ENCODE data around the gene SLX4IP.
"Not testable (repeated sequence)": the region's sequence is repeated elsewhere in the genome, so short reads cannot be mapped to it uniquely, and the experiment has no call there.

Gene SLX4IP

GRCh38 chr20:10434832-10435812 lies at the start of gene SLX4IP:
TSS of gene SLX4IP (plus strand) at chr20:10435305. CDS start at chr20:10458205, 22,900 bp downstream.
- peak; percentile 88 to 90 for DNase-seq

GRCh38 chr20:10385850-10386544 lies 49.1 kb upstream of the SLX4IP start:
- DNase-seq: no peak

DNA sequence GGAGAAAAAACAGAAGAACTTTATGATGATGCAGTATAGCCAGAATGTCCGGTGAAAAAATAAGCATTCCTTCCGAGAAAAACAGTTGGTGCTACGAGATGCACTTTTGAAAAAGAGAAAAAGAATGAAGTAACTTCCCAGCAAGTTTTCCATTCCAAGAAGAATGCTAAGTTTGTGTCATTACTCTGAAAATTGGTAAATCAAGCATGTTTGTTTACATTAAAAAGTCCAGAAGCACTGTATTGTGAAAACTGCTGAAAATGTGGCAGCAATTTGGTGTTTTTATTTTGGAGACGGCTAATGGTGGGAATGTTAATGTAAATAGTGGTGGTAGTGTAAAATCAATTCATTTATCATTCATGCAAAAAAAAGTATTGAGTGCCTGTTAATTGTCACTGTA lies 47.4 kb upstream of the SLX4IP start:
- no peak for DNase-seq

DNA sequence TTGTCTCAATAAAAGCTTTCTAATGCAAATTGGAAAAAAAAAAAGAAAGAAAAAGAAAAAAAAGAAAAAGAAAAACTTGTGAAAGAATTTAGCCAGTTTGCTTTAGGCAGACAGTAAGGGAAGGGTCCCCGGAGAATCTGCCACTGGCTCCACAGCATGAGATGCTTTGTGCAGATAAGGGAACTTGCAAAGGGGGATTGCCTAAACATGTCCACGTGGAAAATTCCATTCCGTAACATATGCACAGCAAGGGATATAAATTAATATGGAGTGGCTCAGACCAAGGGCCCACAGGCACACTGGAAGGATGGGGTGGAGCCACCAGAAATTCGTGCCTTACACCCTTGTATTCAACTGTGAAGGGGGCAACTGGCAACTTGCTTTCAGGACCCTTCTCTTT lies 46.5 kb upstream of the SLX4IP start:
- DNase-seq: no peak

DNA sequence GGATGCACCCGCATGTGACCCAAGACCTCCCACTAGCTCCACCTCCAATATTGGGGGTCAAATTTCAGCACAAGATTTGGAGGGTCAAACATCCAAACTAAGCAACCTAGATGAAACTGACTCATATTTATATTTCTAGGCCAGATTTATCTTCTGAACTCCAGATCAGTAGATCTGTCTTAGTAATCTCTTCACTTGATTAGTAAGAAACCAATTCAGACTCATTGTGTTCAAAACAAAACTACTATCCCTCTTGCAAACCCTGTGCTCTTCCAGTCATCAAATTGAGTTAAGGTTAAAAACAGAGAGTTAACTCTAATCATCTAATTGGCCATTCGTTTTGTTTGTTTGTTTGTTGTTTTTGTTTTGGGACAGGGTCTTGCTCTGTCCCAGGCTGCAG lies 44.4 kb upstream of the SLX4IP start:
- DNase-seq: no peak

GRCh38 chr20:10394752-10395151 lies 40.4 kb upstream of the SLX4IP start:
- DNase-seq: not testable (repeated sequence)

- no peak for DNase-seq
Observed at GRCh38 chr20:10398834-10399369, 36.2 kb upstream of the SLX4IP start.

- no peak for DNase-seq
Observed at GRCh38 chr20:10402938-10403608, 32.0 kb upstream of the SLX4IP start.

GRCh38 chr20:10404023-10404628 lies 31.0 kb upstream of the SLX4IP start:
- peak; percentile 22 to 45 for DNase-seq

- DNase-seq: no peak
Observed at GRCh38 chr20:10404959-10405530, 30.1 kb upstream of the SLX4IP start.

DNA sequence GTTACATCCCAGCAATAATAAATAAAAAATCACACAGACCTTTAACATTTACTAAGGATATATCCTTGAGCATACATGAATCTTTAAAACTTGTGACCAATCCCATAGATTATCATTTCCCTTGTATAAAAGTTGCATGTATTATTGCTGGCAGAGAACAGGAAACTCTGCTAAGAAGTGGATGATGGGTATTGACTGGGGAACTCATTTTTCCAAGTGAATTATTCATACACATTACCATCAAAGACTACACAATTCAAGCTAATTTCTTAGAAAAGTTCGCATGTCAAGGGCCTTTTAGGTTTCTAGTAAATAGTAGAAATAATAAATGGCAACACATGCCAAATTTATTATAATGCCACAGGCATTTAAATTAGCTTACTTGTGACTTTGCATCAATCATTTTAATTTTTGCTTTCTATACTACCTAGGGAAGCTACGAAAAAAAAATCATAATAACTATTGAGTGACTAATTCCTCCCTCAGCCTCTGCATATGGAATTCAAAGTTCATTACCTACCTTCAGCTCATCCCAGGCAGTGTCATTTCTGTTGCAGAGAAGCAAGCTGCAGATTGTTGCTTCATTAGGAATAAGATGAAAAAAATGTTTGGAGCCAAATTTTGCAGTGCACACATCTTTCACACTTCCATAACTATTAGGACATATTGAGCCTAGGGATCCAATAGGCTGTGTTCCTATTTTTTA lies 26.8 kb upstream of the SLX4IP start:
- no peak for DNase-seq

DNA sequence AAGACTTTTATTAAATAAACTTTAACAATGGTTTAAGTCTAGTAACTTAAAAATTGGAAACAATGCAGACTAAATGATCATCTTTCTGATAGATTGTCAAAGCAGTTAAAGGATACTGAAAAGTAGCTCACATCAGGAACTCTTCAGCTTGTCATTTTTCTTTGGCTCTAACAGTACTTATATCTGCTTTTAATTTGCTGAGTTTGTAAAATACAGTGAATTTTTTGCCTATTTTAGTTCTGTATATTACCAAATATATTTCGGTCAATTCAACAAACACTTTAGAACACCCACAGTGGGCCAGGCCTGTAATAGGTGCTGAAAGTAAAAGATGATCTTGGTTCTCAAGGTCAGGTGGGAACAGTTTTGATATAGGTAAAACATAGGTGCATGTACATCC lies 23.4 kb upstream of the SLX4IP start:
- no peak for DNase-seq

DNA sequence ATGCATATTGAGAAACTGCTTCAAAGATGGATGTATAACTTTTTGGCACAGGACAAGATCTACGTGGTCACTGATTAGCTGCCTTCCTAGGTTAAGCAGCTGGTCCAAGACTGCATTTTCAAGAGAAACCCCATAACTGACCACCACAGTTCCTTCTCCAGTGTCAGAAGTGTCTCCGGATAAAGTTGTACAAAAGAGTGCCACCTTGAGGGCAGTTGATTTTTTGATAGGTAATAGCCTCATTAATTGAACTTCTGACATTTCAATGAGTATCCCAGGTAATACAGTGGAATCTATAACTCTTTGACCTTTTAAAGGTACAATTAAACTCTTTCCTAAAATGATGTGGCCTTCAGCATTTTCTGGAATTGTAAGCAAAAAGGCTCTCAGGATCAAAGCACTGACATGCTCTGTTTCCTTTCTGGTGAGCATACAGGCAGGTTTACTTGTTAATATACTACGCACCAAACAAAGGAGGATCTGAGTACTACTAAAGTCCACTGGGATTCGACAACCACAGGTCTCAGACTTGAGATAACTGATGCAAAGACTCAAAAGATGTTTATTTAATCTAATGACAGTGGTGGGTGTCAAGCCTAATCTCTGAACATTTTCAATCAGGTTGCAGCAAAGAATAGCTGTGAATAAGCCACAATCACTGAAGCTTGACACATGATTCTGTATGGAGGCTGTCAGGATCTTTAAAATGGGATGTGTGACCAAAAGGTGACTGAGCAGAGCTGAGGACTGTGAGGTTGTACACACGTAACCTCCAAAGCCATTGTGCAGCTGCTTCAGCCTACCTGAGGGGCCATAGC lies 22.3 kb upstream of the SLX4IP start:
- peak in 1 of 2 experiments; percentile 6 for DNase-seq

DNA sequence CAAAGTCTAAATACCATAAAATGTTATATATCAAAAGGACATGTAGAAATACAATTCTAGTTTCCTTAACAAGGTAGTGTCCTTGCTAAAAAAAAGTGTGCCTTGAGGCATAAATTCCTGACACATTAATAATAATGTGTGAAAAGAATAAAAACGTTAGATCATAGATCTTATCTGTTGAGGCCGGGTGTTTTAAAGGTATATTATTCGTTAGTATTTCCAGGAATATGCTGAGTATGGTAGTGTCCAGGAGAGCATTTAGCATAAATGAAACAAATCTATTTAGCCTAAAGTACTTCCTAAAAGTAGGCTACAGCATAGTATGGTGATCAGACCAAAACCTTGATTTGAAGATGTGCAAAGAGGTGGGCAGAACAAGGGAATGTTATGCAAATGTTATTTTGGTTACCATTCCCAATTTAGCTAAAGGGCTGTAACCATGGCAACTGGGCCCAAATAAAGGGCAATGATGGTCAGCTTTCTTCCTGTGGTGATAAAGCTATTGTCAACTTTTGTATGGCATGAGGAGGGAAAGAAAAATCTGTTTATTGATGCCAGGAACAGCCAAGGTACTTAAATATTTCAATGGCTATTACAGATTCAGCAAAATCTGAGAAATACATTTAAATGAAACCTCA lies 20.0 kb upstream of the SLX4IP start:
- DNase-seq: no peak

DNA sequence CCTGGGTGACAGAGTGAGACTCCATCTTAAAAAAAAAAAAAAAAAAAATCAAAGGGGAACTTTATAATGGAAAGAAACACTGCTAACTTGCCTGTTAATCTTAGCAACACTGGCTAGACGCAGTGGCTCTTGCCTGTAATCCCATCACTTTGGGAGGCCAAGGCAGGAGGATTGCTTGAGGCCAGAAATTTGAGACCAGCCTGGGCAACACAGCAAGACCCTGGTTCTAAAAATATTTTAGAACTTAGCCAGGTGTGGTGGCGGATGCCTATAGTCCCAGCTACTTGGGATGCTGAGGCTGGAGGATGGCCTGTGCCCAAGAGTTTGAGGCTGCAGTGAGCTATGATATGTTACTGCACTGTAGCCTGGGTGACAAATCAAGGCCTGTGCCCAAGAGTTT lies 17.9 kb upstream of the SLX4IP start:
- not testable (repeated sequence) for DNase-seq

- no peak for DNase-seq
Observed at GRCh38 chr20:10419550-10420133, 15.5 kb upstream of the SLX4IP start.

- no peak for DNase-seq
Observed at GRCh38 chr20:10423735-10424134, 11.4 kb upstream of the SLX4IP start.

DNA sequence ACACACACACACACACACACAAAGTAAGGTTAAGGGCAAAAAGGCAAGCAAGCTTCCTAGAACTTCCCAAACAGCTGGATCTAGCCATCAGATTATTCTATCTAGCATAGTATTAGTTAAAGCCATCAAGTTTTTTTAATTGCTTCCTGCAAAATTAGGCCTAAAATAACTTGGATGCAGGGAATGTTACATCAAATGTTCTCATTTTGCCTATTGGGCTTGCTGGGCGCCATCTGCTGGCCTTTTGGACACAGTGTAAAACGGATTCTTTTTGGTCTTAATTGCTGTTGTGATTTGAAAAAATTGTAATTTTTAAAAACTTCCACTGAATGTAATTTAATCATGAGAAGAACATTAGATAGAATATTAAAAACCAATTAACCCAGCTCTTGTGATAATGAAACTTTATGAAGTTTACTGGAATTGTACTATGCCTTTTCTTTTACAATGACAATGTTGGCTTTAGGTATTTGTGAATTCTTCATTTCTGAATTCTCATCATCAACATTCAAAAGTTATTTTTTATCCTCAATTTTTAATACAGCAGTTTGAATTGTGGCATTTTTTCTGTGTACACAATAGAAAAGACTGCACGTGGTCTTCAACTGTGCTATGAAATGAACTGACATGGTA lies 7.9 kb upstream of the SLX4IP start:
- peak; percentile 37 to 47 for DNase-seq

DNA sequence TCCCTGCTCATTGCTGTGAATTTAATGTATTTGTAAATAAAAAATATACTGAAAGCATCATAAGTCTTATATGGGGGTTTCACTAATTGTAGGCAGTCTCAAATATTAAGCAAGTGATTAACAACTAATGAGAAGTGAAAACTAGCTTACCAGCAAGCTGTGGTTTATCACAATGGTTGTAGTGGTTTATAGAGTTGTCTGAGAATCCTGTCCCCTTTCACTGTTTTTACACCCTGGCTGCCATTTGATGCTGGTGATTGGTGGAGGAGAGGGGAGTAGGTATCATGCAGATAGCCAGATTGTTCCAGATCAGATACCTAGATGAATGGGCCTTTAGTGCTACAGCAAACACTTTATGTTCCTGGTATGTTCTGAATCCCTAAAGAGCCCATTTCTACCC lies 7.1 kb upstream of the SLX4IP start:
- DNase-seq: no peak

All from AML-193 (cell line).